ENCODE data around the gene PAX1.

The PAX1 gene

GRCh38 chr20:21739682-21740081 lies 34.2 kb downstream of the PAX1 start:
- no peak for DNase-seq

- no peak for DNase-seq
Observed at GRCh38 chr20:21741266-21741665, 35.8 kb downstream of the PAX1 start.

GRCh38 chr20:21762646-21763045 lies 57.2 kb downstream of the PAX1 start:
- no peak for DNase-seq

GRCh38 chr20:21767200-21767738 lies 61.8 kb downstream of the PAX1 start:
- no peak for DNase-seq

- no peak for DNase-seq
Observed at GRCh38 chr20:21767739-21768223, 62.3 kb downstream of the PAX1 start.
